ENCODE measurements around the gene MELK. TPM values are rescaled to one million over a fixed set of nuclear protein-coding genes. Genes with fewer than 3 reads are reported as not detected.
"Not testable (repeated sequence)": the region's sequence is repeated elsewhere in the genome, so short reads cannot be mapped to it uniquely, and the experiment has no call there.

MELK gene
- total RNA-seq, 1 donor from 2014 or later, result 0.64 TPM

- ATAC-seq; intact Hi-C loops (cut with micrococcal nuclease); DNase-seq: not testable (repeated sequence)
Measured at GRCh38 chr9:36574045-36574444, 1.4 kb downstream of the MELK start.

- no peak for DNase-seq
- intact Hi-C loops (cut with micrococcal nuclease), result no loop called here
- no peak for ATAC-seq
Measured at GRCh38 chr9:36575411-36575882, 2.8 kb downstream of the MELK start.

- ATAC-seq, result no peak
- no peak for DNase-seq
- intact Hi-C loops (cut with micrococcal nuclease), result no loop called here
Measured at GRCh38 chr9:36576866-36577265, 4.2 kb downstream of the MELK start.

GRCh38 chr9:36584620-36585460, 12.1 kb downstream of the MELK start:
- DNase-seq (no peak), ATAC-seq (no peak)
- intact Hi-C loops (cut with micrococcal nuclease), result no loop called here

GRCh38 chr9:36590231-36590630, 17.5 kb downstream of the MELK start:
- no peak for ATAC-seq
- intact Hi-C loops (cut with micrococcal nuclease), result no loop called here
- no peak for DNase-seq

DNA sequence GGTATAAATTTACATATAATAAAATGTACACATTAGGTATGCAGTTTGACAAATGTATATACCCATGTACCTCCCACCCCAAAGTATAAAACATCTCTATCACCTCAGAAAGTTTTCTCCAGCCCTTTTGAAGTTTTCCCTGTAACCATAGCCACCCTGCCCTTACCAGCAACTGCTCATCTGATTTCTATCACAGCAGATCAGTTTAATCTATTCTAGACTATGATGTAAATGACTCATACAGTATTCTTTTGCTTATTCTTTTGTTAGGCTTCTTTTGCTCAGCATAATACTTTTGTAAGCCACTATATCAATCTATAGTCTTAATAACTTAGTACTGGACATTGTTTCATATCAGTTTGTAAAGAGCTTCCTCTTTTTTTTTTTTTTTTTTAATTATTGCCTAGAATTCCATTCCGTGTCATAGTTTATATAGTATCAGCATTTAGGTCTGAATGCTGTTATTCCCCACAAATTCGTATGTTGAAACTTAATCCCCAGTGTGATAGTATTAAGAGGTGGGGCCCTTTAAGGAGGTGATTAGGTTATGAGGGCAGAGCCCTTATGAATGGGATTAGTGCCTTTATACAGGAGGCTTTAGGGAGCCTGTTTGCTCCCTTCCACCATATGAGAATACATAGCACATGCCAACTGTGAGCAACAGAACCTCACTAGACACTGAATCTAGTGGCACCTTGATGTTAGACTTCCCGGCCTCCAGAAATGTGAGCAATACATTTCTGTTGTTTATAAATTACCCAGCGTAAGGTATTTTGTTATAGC, 20.3 kb downstream of the MELK start:
- DNase-seq (no peak), ATAC-seq (no peak)
- intact Hi-C loops (cut with micrococcal nuclease), result no loop called here

- ATAC-seq (no peak), DNase-seq (no peak)
- intact Hi-C loops (cut with micrococcal nuclease), result no loop called here
Measured at GRCh38 chr9:36594213-36594612, 21.5 kb downstream of the MELK start.

DNA sequence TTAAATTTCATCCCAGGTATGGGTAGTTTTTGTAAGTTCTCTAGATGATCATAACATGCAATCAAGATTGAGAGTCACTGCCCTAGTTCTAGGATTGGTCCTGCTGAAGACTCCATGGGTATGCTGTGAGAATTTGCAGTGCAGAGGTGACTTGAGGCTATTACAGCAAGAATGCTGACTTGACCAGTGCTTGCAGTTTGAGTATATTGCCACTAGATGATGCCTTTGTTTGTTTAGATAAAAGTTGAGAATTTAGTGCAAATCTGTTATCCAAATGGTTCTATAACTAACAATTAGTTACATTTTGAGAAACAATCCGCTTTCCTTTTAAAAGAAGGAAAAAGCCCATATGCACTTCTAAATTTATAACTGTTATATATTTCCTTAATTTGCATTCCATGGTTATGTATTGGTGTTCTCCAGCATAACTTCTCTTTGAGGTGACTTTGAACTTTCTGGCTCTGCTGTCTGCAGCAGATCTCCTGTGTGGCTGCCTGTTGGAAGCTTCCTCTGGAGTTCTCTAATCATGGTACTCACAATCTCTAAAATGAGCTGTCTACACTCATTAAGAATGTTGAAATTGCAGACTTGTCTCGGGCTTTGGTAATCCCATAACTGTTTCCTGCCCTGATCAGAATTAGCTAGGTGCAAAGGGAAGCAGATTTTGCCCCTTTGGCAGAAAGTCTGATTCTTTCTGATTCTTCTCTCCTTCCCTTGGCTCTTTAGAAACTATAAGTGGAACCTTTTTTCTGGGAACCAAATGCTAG, 24.9 kb downstream of the MELK start:
- no peak for DNase-seq
- no peak for ATAC-seq
- intact Hi-C loops (cut with micrococcal nuclease), result no loop called here

- ATAC-seq (no peak), DNase-seq (no peak)
- intact Hi-C loops (cut with micrococcal nuclease), result no loop called here
Measured at GRCh38 chr9:36598273-36598672, 25.6 kb downstream of the MELK start.

GRCh38 chr9:36603006-36603405, 30.3 kb downstream of the MELK start:
- DNase-seq (no peak), ATAC-seq (no peak)
- intact Hi-C loops (cut with micrococcal nuclease), result no loop called here

- ATAC-seq (no peak), DNase-seq (no peak)
- intact Hi-C loops (cut with micrococcal nuclease), result no loop called here
Measured at GRCh38 chr9:36609306-36609705, 36.6 kb downstream of the MELK start.

DNA sequence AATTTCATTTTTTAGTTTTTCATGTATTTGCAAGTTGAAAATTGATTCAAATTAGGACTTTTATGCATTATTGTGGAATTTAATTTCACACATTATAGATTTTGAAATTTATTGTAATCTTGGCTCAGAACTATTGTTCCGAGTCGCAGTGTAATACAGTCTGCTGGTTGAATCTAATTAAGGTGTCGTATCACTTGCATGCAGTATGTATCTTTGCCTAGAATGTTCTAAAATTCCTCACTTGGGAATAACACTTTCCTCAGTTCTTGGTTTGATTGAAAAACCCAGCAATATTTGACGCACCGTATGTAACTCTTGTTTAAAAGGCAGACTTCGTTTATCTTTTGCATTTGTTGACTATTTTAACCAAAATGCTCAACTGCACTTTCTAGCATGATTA, 49.4 kb downstream of the MELK start:
- ATAC-seq, result no peak

DNA sequence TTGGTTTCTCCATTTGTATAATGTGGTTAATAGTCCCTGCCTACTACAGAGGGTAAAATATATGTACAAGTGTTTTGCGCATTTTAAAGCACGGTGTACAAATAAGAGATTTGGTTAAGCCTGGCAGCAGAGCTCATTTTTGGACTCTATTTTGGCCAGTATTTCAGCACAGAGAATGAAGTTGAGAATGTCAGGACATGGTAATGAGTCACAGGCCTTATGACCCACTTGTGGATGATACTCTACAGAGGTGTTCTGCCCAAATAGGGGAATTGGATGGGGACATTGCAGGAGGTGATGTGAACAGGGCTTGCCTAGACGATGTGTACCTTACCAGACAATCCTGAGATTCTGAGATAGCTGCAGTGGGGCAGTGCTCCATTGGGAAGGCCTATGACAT, 50.6 kb downstream of the MELK start:
- ATAC-seq, result no peak
- intact Hi-C loops (cut with micrococcal nuclease), result no loop called here
- no peak for DNase-seq

More for the DNA sequence above, 49.4 kb downstream of the MELK start:
- DNase-seq, result no peak
- intact Hi-C loops (cut with micrococcal nuclease), result no loop called here

DNA sequence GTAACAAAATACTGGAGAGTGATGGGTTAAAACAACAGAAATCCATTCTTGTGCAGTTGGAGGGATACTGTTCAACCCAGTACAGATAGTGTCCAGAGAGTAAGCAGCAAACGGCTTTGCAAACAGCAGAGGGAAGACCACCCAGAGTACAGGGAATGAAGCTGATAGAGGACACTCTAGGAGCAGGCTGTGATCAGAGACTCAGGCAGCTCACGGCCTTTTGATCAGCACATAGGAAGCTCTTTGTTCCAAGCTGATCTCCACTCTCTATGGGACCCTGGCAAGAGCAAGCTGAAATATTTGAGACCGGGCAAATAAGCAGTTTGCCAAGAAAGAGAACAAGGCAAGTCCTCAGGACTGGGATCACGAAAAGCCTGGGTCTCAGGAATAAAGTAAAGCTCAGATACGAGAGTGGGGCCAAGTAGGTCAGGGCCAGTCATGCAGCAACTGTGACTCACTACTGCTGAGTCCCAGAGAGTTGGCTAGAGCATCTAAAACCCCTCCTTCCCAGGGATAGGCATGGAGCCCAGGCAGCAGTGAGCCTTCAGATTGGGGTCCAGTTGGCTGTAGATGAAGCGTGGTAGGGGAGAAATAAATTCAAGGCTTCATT, 52.4 kb downstream of the MELK start:
- intact Hi-C loops (cut with micrococcal nuclease), result no loop called here
- ATAC-seq (peak; percentile 98), DNase-seq (peak; percentile 44)

GRCh38 chr9:36632892-36633291, 60.2 kb downstream of the MELK start:
- ATAC-seq (no peak), DNase-seq (no peak)
- intact Hi-C loops (cut with micrococcal nuclease), result no loop called here

GRCh38 chr9:36637491-36638270, 65.0 kb downstream of the MELK start:
- intact Hi-C loops (cut with micrococcal nuclease), result no loop called here
- ATAC-seq (no peak), DNase-seq (no peak)

DNA sequence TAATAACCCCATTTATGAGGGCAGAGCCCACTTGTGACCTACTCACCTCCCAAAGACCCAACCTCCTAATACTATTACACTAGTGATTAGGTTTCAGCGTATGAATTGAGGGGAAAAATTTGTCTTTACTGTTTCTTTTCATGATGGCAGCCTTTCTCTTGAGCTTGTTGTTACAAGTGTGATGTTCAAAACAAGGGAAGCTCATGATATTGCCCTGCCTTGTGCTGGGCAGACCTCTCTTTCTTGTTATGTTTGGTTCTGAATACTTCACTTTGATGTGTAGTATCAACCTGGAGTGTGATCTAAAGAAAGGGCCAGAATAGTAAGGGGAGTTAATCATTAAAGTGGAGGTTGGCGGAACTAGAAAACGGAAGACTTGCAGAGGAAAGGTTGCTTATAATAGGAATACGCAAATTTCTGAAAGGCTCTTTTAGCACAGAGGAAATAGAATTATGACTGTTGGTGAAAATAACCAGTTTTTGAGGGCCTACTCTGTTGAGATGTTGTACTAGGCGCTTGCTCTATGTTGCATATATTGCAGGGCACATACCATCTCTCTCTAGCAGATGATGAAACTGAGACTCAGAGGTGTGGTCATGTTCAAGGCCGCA, 68.2 kb downstream of the MELK start:
- no peak for DNase-seq
- ATAC-seq, result no peak
- intact Hi-C loops (cut with micrococcal nuclease), result no loop called here

DNA sequence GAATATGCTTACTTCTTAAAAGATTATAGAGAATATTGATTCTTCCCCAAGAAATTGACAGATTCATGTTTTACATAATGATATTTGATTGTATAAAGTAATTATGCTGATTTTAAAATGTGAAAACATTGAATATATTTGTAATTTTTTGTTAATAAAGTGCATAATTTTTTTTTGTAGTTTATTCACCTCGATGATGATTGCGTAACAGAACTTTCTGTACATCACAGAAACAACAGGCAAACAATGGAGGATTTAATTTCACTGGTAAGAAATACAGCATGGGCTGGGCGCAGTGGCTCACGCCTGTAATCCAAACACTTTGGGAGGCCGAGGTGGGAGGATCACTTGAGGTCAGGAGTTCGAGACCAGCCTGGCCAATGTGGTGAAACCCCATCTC, 70.1 kb downstream of the MELK start:
- ATAC-seq (no peak), DNase-seq (no peak)
- intact Hi-C loops (cut with micrococcal nuclease), result no loop called here

Measured in left ventricle myocardium superior (tissue), 1 donor.